Stimulated activated CD8-positive, alpha-beta memory T cell treated with anti-CD3 and anti-CD28 coated beads, Interleukin-4, amount 100 ng/mL, for 1 hour (primary cell): ENCODE results near the gene KCNH2.
"Not testable (repeated sequence)": the region's sequence is repeated elsewhere in the genome, so short reads cannot be mapped to it uniquely, and the experiment has no call there.

Source experiments
- DNase-seq, 2 donors: peaks; one replicate each; pipeline ENCODE4 v3.0.0-alpha.2; 2020; ENCODE audit warnings: low read depth in 2 of 2, low spot score in 1 of 2

KCNH2 gene

DNA sequence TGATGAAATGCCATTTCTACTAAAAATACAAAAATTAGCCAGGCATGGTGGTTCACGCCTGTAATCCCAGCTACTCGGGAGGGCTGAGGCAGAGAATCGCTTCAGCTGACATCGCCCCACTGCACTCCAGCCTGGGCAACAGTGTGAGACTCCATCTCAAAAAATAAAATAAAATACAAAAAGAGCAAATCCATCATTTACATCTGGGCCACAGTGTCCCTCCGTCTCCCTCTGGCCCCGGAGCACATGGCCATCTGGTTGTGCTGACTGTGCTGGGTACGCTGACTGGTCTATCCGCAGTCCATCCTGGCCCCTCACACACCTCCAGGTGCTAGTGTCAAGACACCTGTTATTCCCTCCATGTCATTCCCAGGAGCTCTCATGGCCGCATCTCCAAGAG lies 42.1 kb downstream of the KCNH2 start:
- DNase-seq, result no peak

DNA sequence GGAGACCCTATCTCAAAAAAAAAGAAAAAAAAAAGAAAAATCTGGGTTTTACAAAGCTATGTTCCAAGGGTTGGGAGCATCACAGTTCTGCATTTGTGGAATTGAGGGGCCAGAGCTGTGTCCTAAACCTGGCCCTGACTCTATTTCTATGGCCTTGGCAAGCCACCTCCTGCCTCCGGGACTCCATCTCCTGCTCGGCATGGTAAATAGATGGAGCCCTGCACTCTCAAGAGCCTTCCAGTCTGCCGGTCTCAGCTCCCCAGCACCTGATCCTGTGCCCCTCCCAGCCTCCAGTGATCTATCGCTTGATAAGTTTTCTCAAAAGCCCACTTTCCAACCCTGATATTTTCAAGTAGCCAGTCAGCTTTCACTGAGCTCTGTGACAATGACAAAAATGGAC lies 43.0 kb downstream of the KCNH2 start:
- DNase-seq, result no peak

- no peak for DNase-seq
Observed at GRCh38 chr7:150934045-150934766, 43.9 kb downstream of the KCNH2 start.

- no peak for DNase-seq
Observed at GRCh38 chr7:150931199-150931869, 46.8 kb downstream of the KCNH2 start.

GRCh38 chr7:150928541-150928940 lies 49.6 kb downstream of the KCNH2 start:
- DNase-seq, result no peak

DNA sequence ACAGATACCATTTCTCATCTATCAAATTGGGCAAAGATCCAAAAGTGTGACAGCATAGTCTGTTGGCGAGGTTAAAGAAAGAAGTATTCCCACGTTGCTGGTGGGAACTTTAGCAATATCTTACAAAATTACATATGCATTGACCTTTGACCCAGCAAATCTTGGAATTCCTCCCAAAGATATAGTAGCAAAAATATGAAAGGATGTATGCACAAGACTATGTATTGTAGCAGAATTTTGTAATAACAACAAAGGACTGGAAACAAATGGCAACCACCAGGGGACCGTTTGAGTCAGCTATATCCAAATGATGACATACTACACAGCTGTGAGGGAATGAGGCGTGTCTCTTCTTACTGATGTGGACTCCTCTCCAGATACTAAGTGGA lies 50.2 kb downstream of the KCNH2 start:
- DNase-seq, result no peak

- DNase-seq, result no peak
Observed at GRCh38 chr7:150927157-150927955, 50.8 kb downstream of the KCNH2 start.

GRCh38 chr7:150926066-150926465 lies 52.1 kb downstream of the KCNH2 start:
- DNase-seq, result no peak

DNA sequence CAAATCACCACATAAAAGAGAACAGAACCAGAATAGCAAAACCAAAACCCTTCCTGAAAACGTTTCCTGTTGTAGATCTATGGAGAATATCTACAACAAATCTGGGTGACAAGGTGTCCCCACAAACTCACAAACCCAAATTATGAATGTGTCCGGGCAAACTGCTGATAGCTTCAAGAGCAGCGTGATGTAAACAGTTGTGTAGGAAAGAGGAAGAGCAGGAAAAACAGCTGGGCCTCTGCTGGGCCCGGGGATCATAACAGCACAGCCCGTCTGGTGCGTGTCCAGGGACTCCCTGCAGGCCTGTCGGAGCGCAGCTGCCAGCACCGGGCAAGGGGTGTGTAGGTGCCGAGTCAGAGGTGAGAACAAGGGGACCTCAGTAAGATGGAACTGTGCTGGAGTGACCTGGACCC lies 53.7 kb downstream of the KCNH2 start:
- DNase-seq, result no peak

- DNase-seq, result no peak
Observed at GRCh38 chr7:150923802-150924201, 54.3 kb downstream of the KCNH2 start.

GRCh38 chr7:150923196-150923595 lies 54.9 kb downstream of the KCNH2 start:
- DNase-seq, result no peak

DNA sequence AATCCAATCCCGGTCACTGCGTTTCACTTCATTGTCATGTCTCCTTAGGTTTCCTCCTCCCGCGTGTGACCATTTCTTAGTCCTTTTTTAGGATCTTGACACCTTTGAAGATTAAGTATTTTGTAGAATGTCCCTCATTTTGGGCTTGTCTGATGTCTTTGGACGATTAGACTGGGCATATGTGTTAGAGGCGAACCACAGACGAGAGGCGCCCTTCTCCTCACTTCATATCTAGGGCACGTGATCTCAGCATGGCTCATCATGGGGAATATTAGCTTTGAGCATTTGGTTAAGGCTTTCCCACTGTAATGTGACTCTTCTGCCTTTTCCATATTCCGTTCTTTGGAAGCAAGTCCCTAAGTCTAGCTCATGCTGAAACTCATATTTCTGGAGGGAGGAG lies 59.0 kb downstream of the KCNH2 start:
- DNase-seq, result no peak

- no peak for DNase-seq
Observed at GRCh38 chr7:150918378-150918777, 59.7 kb downstream of the KCNH2 start.

DNA sequence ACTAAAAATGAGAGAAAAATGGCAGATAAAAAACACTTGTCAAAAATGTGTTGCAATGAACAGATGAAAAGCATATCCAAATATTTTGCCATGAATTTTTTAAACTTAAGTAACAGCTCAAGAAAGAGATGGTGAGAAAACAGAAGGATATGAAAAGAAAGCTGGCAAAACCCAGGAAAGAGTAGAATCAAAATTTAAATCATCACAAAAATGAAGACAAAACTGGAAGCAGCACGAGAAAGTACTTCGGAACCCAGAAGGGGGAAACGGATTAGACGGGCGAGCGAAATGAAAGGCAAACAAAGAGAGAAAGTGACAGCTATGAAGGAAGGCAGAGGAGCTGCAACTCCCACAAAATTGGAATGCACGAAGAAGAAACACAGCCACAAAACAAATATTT lies 60.2 kb downstream of the KCNH2 start:
- no peak for DNase-seq

- DNase-seq, result no peak
Observed at GRCh38 chr7:150916670-150917069, 61.5 kb downstream of the KCNH2 start.

DNA sequence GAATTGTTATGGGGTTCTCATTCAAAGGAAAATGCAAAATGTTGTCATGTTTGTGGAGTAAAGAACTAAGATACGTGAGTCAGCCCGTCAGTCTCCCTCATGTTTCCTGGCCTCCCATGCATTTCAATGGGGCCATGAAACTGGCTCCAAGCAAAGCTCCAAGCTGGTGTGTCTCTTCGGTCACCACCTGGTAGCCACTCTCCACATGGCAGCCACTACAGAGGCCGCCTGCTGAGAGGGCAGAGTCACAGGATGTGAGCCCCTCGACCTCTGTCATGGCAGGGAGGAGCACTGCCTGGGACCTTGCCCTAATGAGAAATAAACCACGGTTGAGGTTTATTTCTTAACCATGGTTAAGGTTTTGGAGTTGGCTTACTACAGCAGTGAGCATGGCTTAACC lies 63.2 kb downstream of the KCNH2 start:
- no peak for DNase-seq

DNA sequence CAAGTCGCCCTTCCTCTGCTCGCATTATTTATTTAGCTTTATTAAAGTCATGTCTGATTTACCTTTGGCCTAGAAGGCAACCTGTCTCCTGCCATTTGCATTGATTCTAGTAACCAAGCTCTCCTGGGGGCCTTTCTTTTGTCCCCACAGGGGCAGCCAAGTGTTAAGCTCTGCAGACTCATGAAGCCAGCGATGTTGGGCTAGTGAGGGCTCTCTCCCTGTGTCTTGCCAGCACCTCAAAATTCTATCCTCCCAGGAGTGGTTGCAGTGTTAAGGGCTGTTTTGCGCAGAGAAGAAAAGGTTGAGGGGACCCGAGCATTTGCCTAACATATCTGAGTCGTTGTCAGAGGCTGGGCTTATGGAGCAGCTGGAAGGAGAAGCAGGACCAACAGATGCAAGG lies 63.9 kb downstream of the KCNH2 start:
- DNase-seq, result no peak

DNA sequence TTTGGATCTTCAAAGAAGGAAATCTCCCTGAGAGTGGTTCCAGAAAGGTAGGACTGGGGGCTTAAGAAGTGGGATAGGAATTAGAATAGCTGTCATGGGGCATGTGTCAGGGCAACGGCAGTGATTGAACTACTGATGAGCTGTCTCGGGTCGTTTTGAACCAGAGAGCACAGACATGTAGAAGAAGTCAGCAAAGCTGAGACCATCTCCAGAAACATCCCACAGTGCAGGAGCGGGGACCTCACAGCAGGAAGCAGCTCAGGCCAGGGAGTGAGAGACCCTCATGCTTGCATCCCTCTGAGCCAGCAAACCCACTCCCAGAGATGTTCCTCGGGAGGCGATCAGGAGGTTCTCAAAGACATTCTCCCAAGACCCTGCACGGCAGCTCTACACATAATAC lies 65.7 kb downstream of the KCNH2 start:
- DNase-seq, result no peak

DNA sequence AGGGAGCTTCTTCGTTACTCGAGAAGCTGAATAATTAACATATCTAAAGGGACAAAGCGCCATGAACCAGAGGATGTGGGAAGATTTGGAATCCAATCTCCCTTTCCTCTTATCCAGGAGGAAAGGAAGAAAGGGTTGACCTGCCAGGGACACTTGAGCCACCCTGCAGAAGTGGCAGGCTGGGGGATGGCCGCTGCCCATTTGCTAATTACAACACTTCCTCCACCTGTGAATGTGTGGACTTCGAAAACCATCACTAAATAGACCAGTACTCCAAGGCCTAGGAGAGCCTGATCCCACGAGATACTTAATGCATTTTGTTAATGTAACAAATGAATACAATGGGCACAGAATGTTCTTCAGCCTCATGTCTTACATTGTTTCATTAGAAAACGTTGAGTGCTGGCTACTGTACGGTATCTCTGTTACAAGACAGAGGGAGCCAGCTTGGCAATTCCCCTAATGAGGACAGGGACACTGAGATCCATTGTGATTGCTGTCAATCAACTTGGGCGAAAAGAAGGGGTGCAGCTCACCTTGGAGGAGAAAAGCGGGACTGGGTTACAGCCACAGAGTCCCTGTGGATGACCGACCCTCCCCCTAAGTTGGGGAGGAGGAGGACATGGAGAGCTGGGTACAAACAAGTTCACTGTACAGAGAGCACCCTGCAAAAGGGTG lies 66.4 kb downstream of the KCNH2 start:
- DNase-seq, result no peak

DNA sequence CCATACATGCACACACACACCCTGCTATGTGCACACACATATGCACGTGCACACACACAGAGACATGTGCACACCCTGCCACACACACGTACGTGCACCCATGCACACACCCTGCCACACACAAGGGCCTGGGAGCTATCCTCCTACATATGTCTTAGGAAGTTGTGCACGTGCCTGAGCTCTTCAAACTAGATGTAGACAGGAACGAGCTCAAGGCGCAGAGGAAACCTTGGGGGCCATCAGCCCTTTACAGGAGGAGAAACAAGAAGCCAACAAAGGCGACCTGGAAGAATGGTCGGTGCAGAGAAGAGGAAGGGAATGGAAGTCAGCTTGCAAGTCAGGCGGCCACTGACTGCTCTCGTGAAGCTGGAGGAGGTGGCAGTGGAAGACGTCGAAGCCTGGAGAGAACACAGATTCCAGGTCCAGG lies 67.1 kb downstream of the KCNH2 start:
- DNase-seq, result no peak

- DNase-seq, result not testable (repeated sequence)
Observed at GRCh38 chr7:150910305-150910995, 67.7 kb downstream of the KCNH2 start.
